Hepatocyte (in vitro differentiated cells): ENCODE results near the gene PCBP3. TPM values are rescaled to one million over a fixed set of nuclear protein-coding genes. Genes with fewer than 3 reads are reported as not detected.
A peak's percentile ranks its signal among the peaks of the same experiment; 100 is the strongest.

Experiments used
- DNase-seq: peaks from one replicate; pipeline ENCODE4 v3.0.0-alpha.2; 2016; ENCODE audit warnings: low spot score
- H2AFZ ChIP-seq: fragments of 200-600 bp; sonication (generic); 2 replicates; pipeline ENCODE4 v1.6.0; 2016; ENCODE audit warnings: antibody characterized with exemption, mild to moderate bottlenecking
- H3K27ac ChIP-seq: fragments of 200-600 bp; sonication (generic); 2 replicates; pipeline ENCODE4 v1.5.1; 2016; ENCODE audit warnings: mild to moderate bottlenecking
- H3K27me3 ChIP-seq: fragments of 200-600 bp; sonication (generic); 2 replicates; pipeline ENCODE4 v1.6.1; 2016
- H3K36me3 ChIP-seq: fragments of 200-600 bp; sonication (generic); replicated peaks from 2 replicates; pipeline ENCODE4 v1.5.1; 2016; ENCODE audit warnings: low read depth; ENCODE audit not compliant: insufficient read depth
- H3K4me1 ChIP-seq: fragments of 200-600 bp; sonication (generic); 2 replicates; pipeline ENCODE4 v1.5.1; 2016; ENCODE audit warnings: mild to moderate bottlenecking, moderate library complexity; ENCODE audit not compliant: insufficient read depth
- H3K4me2 ChIP-seq: fragments of 200-600 bp; sonication (generic); 2 replicates; pipeline ENCODE4 v1.6.0; 2016
- H3K4me3 ChIP-seq: fragments of 200-600 bp; sonication (generic); 2 replicates; pipeline ENCODE4 v1.5.1; 2016; ENCODE audit warnings: mild to moderate bottlenecking
- H3K79me2 ChIP-seq: fragments of 200-600 bp; sonication (generic); 2 replicates; pipeline ENCODE4 v1.6.0; 2017; ENCODE audit warnings: mild to moderate bottlenecking
- H3K9me2 ChIP-seq: fragments of 200-600 bp; sonication (generic); replicated peaks from 2 replicates; pipeline ENCODE4 v1.6.0; 2017; ENCODE audit warnings: mild to moderate bottlenecking; ENCODE audit not compliant: insufficient read depth
- H3K9me3 ChIP-seq: fragments of 200-600 bp; sonication (generic); 2 replicates; pipeline ENCODE4 v1.5.1; 2016; ENCODE audit warnings: low read depth, mild to moderate bottlenecking
- H4K20me1 ChIP-seq: fragments of 200-600 bp; sonication (generic); 2 replicates; pipeline ENCODE4 v1.6.0; 2016; ENCODE audit warnings: mild to moderate bottlenecking; ENCODE audit not compliant: insufficient read depth, poor library complexity, severe bottlenecking
- CTCF ChIP-seq: fragments of 200-600 bp; sonication (generic); IDR thresholded peaks from 2 replicates; pipeline ENCODE4 v1.5.1; 2016; ENCODE audit warnings: antibody characterized with exemption, mild to moderate bottlenecking; ENCODE audit not compliant: poor library complexity
- EZH2 ChIP-seq: fragments of 200-600 bp; sonication (generic); IDR thresholded peaks from 2 replicates; pipeline ENCODE4 v1.6.1; 2016; ENCODE audit warnings: antibody characterized with exemption, mild to moderate bottlenecking, borderline replicate concordance
- EZH2phosphoT487 ChIP-seq: fragments of 200-600 bp; sonication (generic); IDR thresholded peaks from one replicate; pipeline ENCODE4 v1.6.1; 2018; ENCODE audit warnings: antibody characterized with exemption, mild to moderate bottlenecking, low read depth, moderate library complexity; ENCODE audit not compliant: unreplicated experiment, severe bottlenecking
- WGBS: methylation state at CpG from one replicate; pipeline ENCODE4 v1.1.6; 2016; ENCODE audit warnings: low lambda C conversion rate; ENCODE audit errors: missing lambda C conversion rate; 5-methylcytosine and 5-hydroxymethylcytosine counted together
- polyA plus RNA-seq: library from polyadenylated mRNA; unstranded; fragments of >200 nt; fragmentation: Nextera tagmentation; extraction: Ambion mirVana; gene quantifications from 2 replicates; pipeline ENCODE4 v1.2.1, GENCODE V29; 2016
- total RNA-seq: library from RNA; depleted of rRNA; stranded (reverse); fragments of >200 nt; gene quantifications from 2 replicates; pipeline ENCODE4 v1.2.3, GENCODE V29; 2014

Gene PCBP3
- total and polyA plus RNA-seq, 2 experiments from 2014 or later: 3.1 to 8.8 TPM

- Histone ChIP-seq H3K27me3 (peaks cover 3% of the 10 kb centered on the region), H3K9me2 (no peaks in the 10 kb centered on the region), H3K4me1 (peaks cover 41% of the 10 kb centered on the region), H3K27ac (peak overlapping the region; percentile 88), H3K79me2 (peaks cover 26% of the 10 kb centered on the region), H3K4me2 (peak overlapping the region; percentile 21), H3K36me3 (no peaks in the 10 kb centered on the region), H2AFZ (no peak overlapping the region), H4K20me1 (peaks cover 17% of the 10 kb centered on the region), H3K4me3 (no peak overlapping the region), H3K9me3 (no peaks in the 10 kb centered on the region)
- TF ChIP-seq EZH2: no peak
- no peak for TF ChIP-seq EZH2phosphoT487
- TF ChIP-seq CTCF: no peak
- DNase-seq: no peak
- 71% methylated on average over 20 of the region's 20 CpGs for whole genome bisulfite sequencing
These were observed 335.7 kb downstream of the PCBP3 start for GRCh38 chr21:45979141-45979631.

GRCh38 chr21:45979651-45980050, 336.1 kb downstream of the PCBP3 start:
- 82% methylated on average over 7 of the region's 7 CpGs for WGBS
- peaks cover under 1% of the 10 kb centered on the region for H3K27me3 ChIP-seq
- no peaks in the 10 kb centered on the region for H3K9me2 ChIP-seq
- H3K9me3 ChIP-seq: no peaks in the 10 kb centered on the region
- H4K20me1 ChIP-seq: peaks cover 17% of the 10 kb centered on the region
- H3K79me2 ChIP-seq: peaks cover 30% of the 10 kb centered on the region
- H3K4me1 ChIP-seq: peaks cover 36% of the 10 kb centered on the region
- no peaks in the 10 kb centered on the region for H3K36me3 ChIP-seq
- no peak overlapping the region for H2AFZ ChIP-seq
- no peak overlapping the region for H3K4me3 ChIP-seq
- DNase-seq: no peak
- H3K27ac ChIP-seq: peak overlapping the region; percentile 88
- no peak for TF ChIP-seq EZH2phosphoT487
- TF ChIP-seq EZH2: no peak
- no peak for TF ChIP-seq CTCF
- H3K4me2 ChIP-seq: no peak overlapping the region

- Histone ChIP-seq H3K4me3 (no peak overlapping the region), H3K4me2 (peak overlapping the region; percentile 87), H2AFZ (no peak overlapping the region), H3K27ac (peak overlapping the region; percentile 86), H3K9me3 (no peaks in the 10 kb centered on the region), H3K79me2 (peaks cover 37% of the 10 kb centered on the region), H3K27me3 (no peaks in the 10 kb centered on the region), H3K9me2 (no peaks in the 10 kb centered on the region), H3K36me3 (no peaks in the 10 kb centered on the region), H4K20me1 (peaks cover 17% of the 10 kb centered on the region), H3K4me1 (peaks cover 30% of the 10 kb centered on the region)
- TF ChIP-seq EZH2phosphoT487: no peak
- no peak for TF ChIP-seq CTCF
- no peak for TF ChIP-seq EZH2
- DNase-seq: no peak
- WGBS: 64% methylated on average over 2 of the region's 2 CpGs
These were observed 336.7 kb downstream of the PCBP3 start for GRCh38 chr21:45980271-45980670.

GRCh38 chr21:45980697-45981096, 337.2 kb downstream of the PCBP3 start:
- Histone ChIP-seq H3K27ac (peak overlapping the region; percentile 86), H3K36me3 (no peaks in the 10 kb centered on the region), H3K4me1 (peaks cover 26% of the 10 kb centered on the region), H3K4me3 (peak overlapping the region; percentile 35), H3K4me2 (peak overlapping the region; percentile 87), H3K27me3 (no peaks in the 10 kb centered on the region), H2AFZ (peak overlapping the region; percentile 37), H3K9me3 (no peaks in the 10 kb centered on the region), H3K79me2 (peaks cover 39% of the 10 kb centered on the region), H3K9me2 (no peaks in the 10 kb centered on the region), H4K20me1 (peaks cover 17% of the 10 kb centered on the region)
- DNase-seq: no peak
- no peak for TF ChIP-seq EZH2phosphoT487
- no peak for TF ChIP-seq CTCF
- TF ChIP-seq EZH2: no peak
